ENCODE data around the gene POMP. TPM values are rescaled to one million over a fixed set of nuclear protein-coding genes. Genes with fewer than 3 reads are reported as not detected.

POMP gene
- total RNA-seq, 1 experiment from 2014 or later = 44.7 TPM

DNA sequence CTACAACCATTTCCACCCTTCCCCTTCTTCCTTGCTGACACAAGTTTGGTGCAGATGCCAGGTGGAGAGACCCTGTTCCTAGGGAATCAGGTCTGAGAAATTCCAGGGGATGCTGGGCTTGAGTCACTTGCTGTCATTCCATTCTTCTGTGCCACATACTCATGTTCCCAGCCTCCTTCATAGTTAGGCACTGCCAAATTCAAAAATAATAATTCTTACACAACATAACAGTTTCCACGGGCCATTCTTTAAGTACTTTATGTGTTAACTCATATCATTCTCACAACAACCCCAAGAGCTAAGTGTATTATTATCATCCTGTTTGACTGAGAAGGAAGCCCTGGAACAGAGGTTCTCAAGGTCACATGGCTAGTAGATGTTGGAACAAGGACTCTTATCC lies 27.1 kb upstream of the POMP start:
- in situ Hi-C loops (cut with HindIII; ENCODE audit: low pct_unique_long_range_greater_than_20kb, low sequenced_read_pairs) = no loop called here
- no peak for DNase-seq (ENCODE audit: low read depth)

- no peak for DNase-seq (ENCODE audit: low read depth)
- in situ Hi-C loops (cut with HindIII; ENCODE audit: low pct_unique_long_range_greater_than_20kb, low sequenced_read_pairs) = no loop called here
Observed at GRCh38 chr13:28636069-28636468, 22.9 kb upstream of the POMP start.

DNA sequence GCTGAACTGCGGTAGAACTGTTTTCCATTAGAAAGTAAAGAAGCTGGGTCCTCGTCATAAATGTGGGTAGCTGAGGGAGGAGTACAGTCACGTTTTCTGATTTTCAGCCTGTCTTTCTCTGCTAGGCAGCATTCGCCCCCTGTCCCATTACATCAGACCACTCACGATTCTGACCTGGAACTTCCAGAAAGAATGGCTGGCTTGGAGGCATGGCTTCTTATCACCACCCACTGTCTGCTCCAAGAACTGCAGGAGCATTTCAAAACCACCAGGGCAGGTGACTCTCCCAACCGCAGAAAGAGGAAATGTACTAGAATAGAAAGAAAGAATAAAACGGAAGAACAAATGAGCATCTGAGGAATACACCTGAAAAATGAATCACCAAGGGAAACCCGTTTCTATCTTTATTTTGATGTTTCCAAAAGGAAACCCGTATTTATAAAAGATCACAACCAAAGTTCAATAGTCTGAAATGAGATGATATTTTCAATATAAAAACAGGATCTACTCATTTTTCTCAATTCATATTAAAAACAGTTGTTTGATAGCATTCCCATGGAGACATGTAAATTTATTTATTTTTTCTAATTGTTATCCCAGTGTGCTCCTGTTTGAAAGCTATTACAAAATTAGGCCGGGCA lies 22.1 kb upstream of the POMP start:
- DNase-seq (ENCODE audit: low read depth) = peak; percentile 28
- in situ Hi-C loops (cut with HindIII; ENCODE audit: low pct_unique_long_range_greater_than_20kb, low sequenced_read_pairs) = no loop called here

DNA sequence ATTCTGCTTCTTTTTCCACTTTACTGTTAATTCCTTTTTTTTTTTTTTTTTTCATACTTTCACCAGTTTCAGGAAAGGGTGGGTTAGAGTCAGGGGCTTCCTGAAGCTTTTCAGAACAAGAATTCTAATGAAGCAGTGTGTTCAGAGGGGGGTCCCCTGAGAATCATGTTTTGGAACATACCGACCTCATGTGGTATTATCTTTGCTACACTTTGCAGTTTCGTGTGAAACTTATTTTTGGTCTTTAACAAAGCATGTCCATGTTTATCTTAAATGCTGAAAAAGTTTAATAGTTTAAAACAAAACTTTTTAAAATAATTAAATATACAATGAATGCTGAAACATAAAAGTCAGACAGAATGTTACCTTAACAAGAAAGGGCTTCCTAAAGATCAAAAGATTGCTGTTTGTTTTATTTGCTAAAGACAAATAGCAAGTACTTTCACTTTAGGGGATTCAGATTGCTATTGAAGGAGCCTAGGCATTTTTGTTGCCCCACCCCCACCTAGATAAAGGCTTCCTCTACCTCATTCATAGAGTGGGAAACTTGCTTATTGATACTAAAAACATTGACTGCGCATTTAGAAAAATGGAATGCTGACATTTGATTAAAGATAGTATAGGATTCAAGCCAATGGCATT lies 21.1 kb upstream of the POMP start:
- DNase-seq (ENCODE audit: low read depth) = no peak
- in situ Hi-C loops (cut with HindIII; ENCODE audit: low pct_unique_long_range_greater_than_20kb, low sequenced_read_pairs) = no loop called here

DNA sequence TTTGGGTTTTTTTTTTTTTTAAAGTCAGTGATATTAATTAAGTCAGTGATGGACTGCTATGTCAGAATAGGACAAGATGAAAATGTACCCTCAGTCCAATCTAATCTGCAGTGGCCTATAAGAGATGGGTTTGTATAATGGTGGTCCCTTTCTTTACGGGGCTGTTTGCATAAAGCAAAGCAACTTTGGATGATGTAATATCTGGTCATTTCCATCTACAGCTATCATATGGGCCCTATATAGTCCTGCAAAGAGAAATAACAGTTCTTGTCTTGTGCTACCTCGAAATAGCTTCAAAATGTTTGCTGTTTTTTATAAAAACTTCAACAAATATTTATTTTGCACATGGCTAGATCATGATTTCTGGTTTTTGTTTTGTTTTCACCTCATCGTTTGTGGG lies 20.2 kb upstream of the POMP start:
- DNase-seq (ENCODE audit: low read depth) = no peak
- in situ Hi-C loops (cut with HindIII; ENCODE audit: low pct_unique_long_range_greater_than_20kb, low sequenced_read_pairs) = no loop called here

- DNase-seq (ENCODE audit: low read depth) = no peak
- in situ Hi-C loops (cut with HindIII; ENCODE audit: low pct_unique_long_range_greater_than_20kb, low sequenced_read_pairs) = no loop called here
Observed at GRCh38 chr13:28640861-28641599, 17.9 kb upstream of the POMP start.

DNA sequence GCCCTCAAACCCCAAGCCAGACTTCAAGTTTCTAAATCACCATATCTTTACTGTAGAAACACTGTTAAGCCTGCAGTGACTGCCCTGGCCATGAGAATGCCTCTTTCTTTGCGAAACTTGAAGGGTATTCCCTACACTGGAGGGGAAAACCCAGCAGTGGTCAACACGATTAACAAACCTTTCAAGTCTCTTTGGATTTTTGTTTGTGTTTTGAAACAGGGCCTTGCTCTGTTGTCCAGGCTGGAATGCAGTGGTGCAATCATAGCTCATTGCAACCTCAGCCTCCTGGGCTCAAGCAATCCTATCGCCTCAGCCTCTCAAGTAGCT lies 17.4 kb upstream of the POMP start:
- in situ Hi-C loops (cut with HindIII; ENCODE audit: low pct_unique_long_range_greater_than_20kb, low sequenced_read_pairs) = no loop called here
- DNase-seq (ENCODE audit: low read depth) = no peak

DNA sequence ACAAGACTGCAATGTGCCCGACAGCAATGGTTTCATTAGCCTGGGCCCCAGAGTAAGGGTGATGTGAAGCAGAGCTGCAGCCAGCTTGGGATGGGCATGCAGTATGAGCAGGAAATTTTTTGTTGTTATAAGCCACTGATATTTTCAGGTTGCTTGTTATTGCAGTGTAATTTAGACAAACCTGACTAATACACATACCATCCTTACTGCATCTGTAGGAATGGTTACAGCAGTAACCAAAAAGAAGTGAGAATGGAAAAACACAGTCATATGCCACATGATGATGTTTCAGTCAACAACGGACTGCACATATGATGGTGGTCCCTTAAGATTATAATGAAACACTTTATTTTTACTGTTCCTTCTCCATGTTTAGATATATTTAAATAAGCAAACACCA lies 8.6 kb upstream of the POMP start:
- DNase-seq (ENCODE audit: low read depth) = no peak
- in situ Hi-C loops (cut with HindIII; ENCODE audit: low pct_unique_long_range_greater_than_20kb, low sequenced_read_pairs) = no loop called here

GRCh38 chr13:28651810-28652401 lies 7.0 kb upstream of the POMP start:
- no peak for DNase-seq (ENCODE audit: low read depth)
- in situ Hi-C loops (cut with HindIII; ENCODE audit: low pct_unique_long_range_greater_than_20kb, low sequenced_read_pairs) = no loop called here

DNA sequence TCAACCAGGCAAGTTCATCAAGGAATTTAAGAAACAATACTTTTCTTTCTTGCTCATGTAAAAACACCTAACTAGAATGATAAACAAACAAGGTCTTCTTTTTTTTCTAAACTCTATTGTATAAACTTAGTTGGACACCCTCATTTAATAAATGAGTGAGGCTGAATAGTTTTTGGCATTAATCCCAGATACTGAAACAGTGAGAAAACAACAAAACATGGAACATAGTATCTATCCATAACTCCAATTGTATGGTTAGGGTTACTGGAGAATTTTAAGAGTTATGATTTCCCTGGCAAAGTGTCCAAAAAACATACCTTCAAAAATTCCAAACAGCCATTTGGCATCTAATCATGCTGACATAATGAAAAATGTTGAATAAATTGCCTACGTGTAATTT lies 5.8 kb upstream of the POMP start:
- in situ Hi-C loops (cut with HindIII; ENCODE audit: low pct_unique_long_range_greater_than_20kb, low sequenced_read_pairs) = no loop called here
- DNase-seq (ENCODE audit: low read depth) = no peak

- DNase-seq (ENCODE audit: low read depth) = no peak
- in situ Hi-C loops (cut with HindIII; ENCODE audit: low pct_unique_long_range_greater_than_20kb, low sequenced_read_pairs) = no loop called here
Observed at GRCh38 chr13:28654276-28654675, 4.7 kb upstream of the POMP start.

- DNase-seq (ENCODE audit: low read depth) = no peak
- in situ Hi-C loops (cut with HindIII; ENCODE audit: low pct_unique_long_range_greater_than_20kb, low sequenced_read_pairs) = no loop called here
Observed at GRCh38 chr13:28655561-28655960, 3.4 kb upstream of the POMP start.

DNA sequence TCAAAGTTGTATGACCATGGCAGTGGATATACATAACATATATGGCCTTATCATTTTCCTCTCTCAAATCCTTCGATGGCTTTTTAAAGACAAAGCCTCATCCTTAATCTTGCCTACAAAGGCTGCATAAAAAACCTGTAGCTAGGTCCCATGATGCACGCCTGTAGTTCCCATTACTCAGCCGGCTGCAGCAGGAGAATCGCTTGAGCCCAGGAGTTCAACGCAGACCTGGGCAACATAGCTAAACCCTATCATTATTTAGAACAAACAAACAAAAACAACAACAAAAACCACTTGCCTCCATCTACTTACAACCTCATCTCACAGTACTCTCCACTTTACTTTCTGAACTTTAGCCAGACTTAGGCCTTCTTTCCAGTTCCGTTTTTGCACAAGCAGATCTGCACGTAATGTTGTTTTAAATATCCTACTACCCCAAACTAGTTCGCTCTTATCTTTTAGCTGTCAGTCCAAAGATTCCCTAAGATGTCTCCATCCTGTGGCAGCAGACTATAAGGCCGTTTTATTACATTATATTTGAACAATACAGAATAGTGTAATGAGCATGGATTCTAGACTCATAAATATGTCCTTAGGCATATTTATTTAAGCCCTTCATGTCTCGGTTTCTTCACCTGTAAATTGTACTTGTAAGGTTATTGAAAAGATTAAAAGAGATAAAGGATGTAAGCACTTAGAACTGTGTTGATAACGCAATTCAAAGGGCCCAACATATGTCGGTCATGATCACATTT lies 969 bp upstream of the POMP start:
- DNase-seq (ENCODE audit: low read depth) = no peak
- in situ Hi-C loops (cut with HindIII; ENCODE audit: low pct_unique_long_range_greater_than_20kb, low sequenced_read_pairs) = no loop called here

DNA sequence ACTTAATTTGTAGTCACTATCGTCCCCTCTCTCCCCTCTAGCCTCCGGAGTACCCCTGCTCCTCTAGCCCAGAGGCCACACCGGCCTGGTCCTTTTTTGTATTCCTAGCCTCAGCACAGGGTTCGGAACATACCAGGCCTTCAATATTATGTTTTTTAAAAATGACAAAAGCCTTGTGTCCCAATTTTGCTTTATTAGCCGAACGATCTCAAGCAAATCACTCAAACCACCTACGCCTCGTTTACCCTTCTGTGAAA lies 463 bp upstream of the POMP start:
- in situ Hi-C loops (cut with HindIII; ENCODE audit: low pct_unique_long_range_greater_than_20kb, low sequenced_read_pairs) = no loop called here

DNA sequence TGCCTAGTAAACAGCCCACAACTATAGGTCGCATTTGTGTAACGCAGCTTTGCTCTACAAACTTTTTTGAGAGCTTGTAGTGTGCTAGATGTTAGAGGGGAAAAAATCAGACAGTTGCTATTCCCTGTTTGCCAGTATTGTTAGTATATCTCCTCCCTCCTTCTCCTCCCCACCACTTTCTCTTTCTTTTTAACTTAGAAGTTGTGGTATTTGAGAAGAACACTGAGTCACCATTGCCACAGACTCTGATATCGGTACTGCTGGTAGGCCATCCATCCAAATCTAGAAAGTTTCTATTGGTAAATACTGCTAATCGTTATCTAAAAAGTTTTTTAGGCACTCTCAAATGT lies 666 bp downstream of the POMP start:
- in situ Hi-C loops (cut with HindIII; ENCODE audit: low pct_unique_long_range_greater_than_20kb, low sequenced_read_pairs) = no loop called here
- DNase-seq (ENCODE audit: low read depth) = peak; percentile 19

More for the DNA sequence above, 463 bp upstream of the POMP start:
- DNase-seq (ENCODE audit: low read depth) = no peak

DNA sequence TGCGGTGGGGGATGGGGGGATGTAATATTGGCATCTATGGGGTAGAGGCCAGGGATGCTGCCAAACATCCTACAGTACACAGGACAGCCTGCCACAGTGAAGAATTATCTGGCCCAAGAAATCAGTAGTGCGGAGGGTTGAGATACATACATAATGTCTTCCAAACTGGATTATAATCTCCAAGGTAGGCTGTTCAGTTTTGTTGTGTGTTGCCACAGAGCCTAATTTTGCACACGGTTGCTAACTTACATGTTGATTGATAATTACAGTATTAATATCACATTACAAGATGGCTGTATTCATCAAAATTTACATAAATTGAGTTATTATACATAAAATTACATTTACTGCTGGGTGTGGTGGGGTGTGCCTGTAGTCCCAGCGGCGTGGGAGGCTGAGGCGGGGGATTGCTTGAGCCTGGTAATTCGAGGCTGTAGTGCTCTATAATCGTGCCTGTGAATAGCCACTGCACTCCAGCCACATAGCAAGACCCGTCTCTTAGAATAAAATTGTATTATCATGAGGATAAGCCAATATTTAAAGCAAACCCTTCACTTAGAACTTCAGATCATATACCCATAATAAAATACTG lies 8.1 kb downstream of the POMP start:
- DNase-seq (ENCODE audit: low read depth) = no peak

DNA sequence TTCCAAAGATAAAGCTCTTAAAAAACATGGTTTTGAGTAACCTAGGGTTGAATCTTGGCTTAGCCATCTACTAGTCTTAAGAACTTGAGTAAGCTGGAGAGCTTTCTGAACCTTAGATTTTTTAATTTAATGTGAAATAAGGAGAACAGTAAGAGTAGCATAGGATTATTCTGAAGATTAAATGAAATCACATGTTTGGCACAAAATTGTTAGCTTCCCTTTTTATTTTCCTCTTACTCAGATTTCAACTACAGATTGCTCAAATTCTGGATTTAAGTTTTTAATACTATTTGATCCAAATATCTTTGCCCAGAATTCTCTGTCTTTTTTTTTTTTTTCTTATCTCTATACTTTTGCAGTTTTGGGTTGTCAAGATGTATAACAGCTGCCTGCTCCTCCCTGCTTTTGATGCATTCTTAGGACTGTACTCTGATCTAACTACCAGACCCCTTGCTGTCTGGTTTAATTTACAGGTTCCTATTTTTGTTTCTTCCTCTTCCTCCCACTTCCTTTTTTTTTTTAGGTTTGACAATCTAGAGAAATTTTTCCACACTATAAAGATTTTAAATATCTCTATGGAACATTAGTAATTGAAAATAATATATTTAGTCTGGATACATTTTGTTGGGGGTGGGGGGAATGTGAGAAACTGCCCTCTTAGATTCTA lies 12.3 kb downstream of the POMP start:
- no peak for DNase-seq (ENCODE audit: low read depth)
- in situ Hi-C loops (cut with HindIII; ENCODE audit: low pct_unique_long_range_greater_than_20kb, low sequenced_read_pairs) = no loop called here

More for the DNA sequence above, 8.1 kb downstream of the POMP start:
- in situ Hi-C loops (cut with HindIII; ENCODE audit: low pct_unique_long_range_greater_than_20kb, low sequenced_read_pairs) = no loop called here

- no peak for DNase-seq (ENCODE audit: low read depth)
- in situ Hi-C loops (cut with HindIII; ENCODE audit: low pct_unique_long_range_greater_than_20kb, low sequenced_read_pairs) = no loop called here
Observed at GRCh38 chr13:28678809-28679208, 19.9 kb downstream of the POMP start.

All from Caki2 (cell line).